ENCODE measurements around the gene UBE2E2.

DNA sequence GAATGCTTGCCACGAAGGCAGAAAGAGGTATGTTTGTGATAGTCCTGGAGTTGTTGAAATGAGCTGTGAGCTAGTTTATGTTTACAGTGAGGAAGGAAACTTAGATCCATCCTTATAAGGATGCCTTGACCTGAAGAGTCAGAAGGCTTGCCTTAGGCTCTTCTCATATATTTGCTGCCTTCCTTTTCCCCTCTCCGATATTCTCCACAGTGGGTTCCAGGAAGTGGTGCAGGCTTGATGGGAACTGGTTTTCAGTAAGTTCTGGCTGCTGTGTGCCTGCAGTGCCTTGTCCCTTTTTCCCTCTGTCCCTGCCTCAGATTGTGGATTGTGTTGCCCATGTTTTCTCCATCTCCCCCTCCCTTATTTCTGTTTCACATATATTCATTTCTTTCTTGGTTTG is 315.3 kb downstream of the UBE2E2 start:
- no peak for TF ChIP-seq GATA2 (IDR thresholded peaks at IDR 0.05; ENCODE audit: low read depth, low read length)
- no peak for TF ChIP-seq GATA3 (IDR thresholded peaks at IDR 0.05; ENCODE audit: low read depth, low read length)

All from SH-SY5Y (cell line).